HepG2 (cell line): ENCODE results near the gene FBXO24. TPM values are rescaled to one million over a fixed set of nuclear protein-coding genes. Genes with fewer than 3 reads are reported as not detected.

Experiments used
- AKAP8 ChIP-seq: sonication (generic); formaldehyde crosslinking; IDR thresholded peaks from 2 replicates; pipeline ENCODE4 v1.5.1; 2020; ENCODE audit warnings: mild to moderate bottlenecking, missing genetic modification reagents
- GLI4 ChIP-seq: sonication (generic); formaldehyde crosslinking; IDR thresholded peaks from 2 replicates; pipeline ENCODE4 v1.5.1; 2020; ENCODE audit warnings: missing genetic modification reagents, mild to moderate bottlenecking, moderate library complexity, borderline replicate concordance
- MED13 ChIP-seq: sonication (generic); formaldehyde crosslinking; IDR thresholded peaks from 2 replicates; pipeline ENCODE4 v1.5.0; 2020; ENCODE audit warnings: missing genetic modification reagents
- MIER3 ChIP-seq: IDR thresholded peaks from 2 replicates; pipeline ENCODE4 v1.6.1; 2016; ENCODE audit warnings: missing compliant biosample characterization, borderline replicate concordance
- MXI1 ChIP-seq: IDR thresholded peaks from 3 replicates; pipeline ENCODE4 v1.6.1; 2012; ENCODE audit warnings: low read depth, low read length, inconsistent platforms, borderline replicate concordance
- PRMT3 ChIP-seq: sonication (generic); formaldehyde crosslinking; IDR thresholded peaks from 2 replicates; pipeline ENCODE4 v1.8.1; 2022; ENCODE audit warnings: low read depth, mild to moderate bottlenecking, moderate library complexity, missing genetic modification reagents, borderline replicate concordance
- SRF ChIP-seq: IDR thresholded peaks from 2 replicates; pipeline ENCODE4 v1.6.1; 2011; ENCODE audit warnings: mild to moderate bottlenecking, low read depth, low read length, moderate library complexity
- ZNF660 ChIP-seq: sonication (generic); formaldehyde crosslinking; IDR thresholded peaks from 2 replicates; pipeline ENCODE4 v1.5.1; 2020; ENCODE audit warnings: mild to moderate bottlenecking, low read depth, missing genetic modification reagents, borderline replicate concordance
- polyA plus RNA-seq, 8 experiments: library from polyadenylated mRNA; depleted of rRNA in 3 of 8; stranded (reverse) in 7 of 8; unstranded in 1 of 8; fragments of >200 nt; fragmentation: Illumina TruSeq in 4 of 8; extraction: Trizol in 4 of 8; gene quantifications; 2 replicates each; pipeline versions ENCODE4 v1.2.1 to v1.2.3, GENCODE V29; 2011 to 2016; ENCODE audit warnings: low read depth in 4 of 8, missing spikeins in 1 of 8, mixed read lengths in 1 of 8; ENCODE audit not compliant: insufficient read depth in 1 of 8
- total RNA-seq, 5 experiments: library from RNA; depleted of rRNA; stranded (reverse); fragments of >200 nt; fragmentation: Illumina TruSeq; extraction: Trizol; gene quantifications; 2 replicates each; pipeline ENCODE4 v1.2.3, GENCODE V29; 2016; ENCODE audit warnings: low read depth in 1 of 5
- TF ChIP-seq, protein P1 (sequence below): sonication (generic); formaldehyde crosslinking; IDR thresholded peaks from 2 replicates; pipeline ENCODE4 v1.9.0; 2021; ENCODE audit warnings: missing genetic modification reagents, mild to moderate bottlenecking, borderline replicate concordance
- TF ChIP-seq, protein P2 (sequence below): sonication (generic); formaldehyde crosslinking; IDR thresholded peaks from 2 replicates; pipeline ENCODE4 v1.4.0; 2020; ENCODE audit warnings: missing genetic modification reagents, borderline replicate concordance
- TF ChIP-seq, protein P3 (sequence below): sonication (generic); formaldehyde crosslinking; IDR thresholded peaks from 2 replicates; pipeline ENCODE4 v1.8.0; 2022; ENCODE audit warnings: missing genetic modification reagents, mild to moderate bottlenecking, borderline replicate concordance
- TF ChIP-seq, protein P4 (sequence below): IDR thresholded peaks from 2 replicates; pipeline ENCODE4 v1.6.1; 2016
- TF ChIP-seq, protein P5 (sequence below): sonication (generic); formaldehyde crosslinking; IDR thresholded peaks from 2 replicates; pipeline ENCODE4 v1.4.0; 2020; ENCODE audit warnings: missing genetic modification reagents, mild to moderate bottlenecking, borderline replicate concordance
- TF ChIP-seq, protein P6 (sequence below), 2 experiments: sonication (generic) in 1 of 2; formaldehyde crosslinking in 1 of 2; IDR thresholded peaks; 2 replicates each; pipeline versions ENCODE4 v1.5.1 to v1.6.1; 2011 to 2020; ENCODE audit warnings: borderline replicate concordance in 1 of 2, low read depth in 1 of 2, low read length in 1 of 2, mild to moderate bottlenecking in 1 of 2, missing genetic modification reagents in 1 of 2, moderate library complexity in 1 of 2

The FBXO24 gene
- total and polyA plus RNA-seq, 2 of the 13 experiments (the other 11 are each of a cell fraction or from before 2014, with no cell fraction given), result 0.20 to 0.55 TPM

DNA sequence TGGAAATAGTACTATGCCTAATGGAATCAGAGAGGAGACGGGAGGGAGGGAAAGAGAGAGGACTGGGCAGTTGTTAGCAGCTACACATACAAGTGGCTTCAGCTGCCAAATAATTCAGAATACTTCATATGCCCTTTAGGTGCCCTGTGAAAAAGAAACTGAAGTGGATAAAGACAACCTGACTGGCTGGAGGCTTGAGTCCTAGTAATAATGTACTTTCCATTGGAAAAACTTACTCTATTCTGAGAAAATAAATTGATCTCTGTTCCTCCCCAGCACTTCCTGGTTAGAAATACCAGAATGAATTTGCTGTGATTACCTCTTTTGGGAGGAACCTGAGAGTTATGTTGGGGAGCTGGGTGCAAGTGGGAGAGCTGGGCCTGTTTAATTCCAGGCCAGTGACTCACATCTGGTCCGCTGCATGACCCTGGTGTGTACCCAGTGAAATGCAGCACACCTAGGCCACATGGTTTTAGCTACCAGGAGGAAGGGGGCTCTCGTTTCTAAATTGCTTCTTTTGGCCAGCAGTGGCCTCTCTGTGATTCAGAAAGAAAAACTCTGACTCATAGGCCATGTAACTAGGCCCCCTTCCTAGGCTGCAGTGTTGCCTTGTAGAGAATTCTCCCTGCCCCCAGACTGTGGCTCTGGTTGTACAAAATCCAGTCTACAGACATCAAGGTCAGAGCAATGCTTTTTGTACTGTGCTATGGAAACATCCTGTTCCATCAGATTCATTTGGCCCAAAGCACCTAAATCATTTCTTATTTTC lies 40.6 kb upstream of the FBXO24 start (continued):
- TF ChIP-seq, protein P1, sequence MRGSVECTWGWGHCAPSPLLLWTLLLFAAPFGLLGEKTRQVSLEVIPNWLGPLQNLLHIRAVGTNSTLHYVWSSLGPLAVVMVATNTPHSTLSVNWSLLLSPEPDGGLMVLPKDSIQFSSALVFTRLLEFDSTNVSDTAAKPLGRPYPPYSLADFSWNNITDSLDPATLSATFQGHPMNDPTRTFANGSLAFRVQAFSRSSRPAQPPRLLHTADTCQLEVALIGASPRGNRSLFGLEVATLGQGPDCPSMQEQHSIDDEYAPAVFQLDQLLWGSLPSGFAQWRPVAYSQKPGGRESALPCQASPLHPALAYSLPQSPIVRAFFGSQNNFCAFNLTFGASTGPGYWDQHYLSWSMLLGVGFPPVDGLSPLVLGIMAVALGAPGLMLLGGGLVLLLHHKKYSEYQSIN, result no peak
- TF ChIP-seq GLI4 (CRISPR knock-in tag), result no peak
- no peak for TF ChIP-seq PRMT3
- TF ChIP-seq, protein P2, sequence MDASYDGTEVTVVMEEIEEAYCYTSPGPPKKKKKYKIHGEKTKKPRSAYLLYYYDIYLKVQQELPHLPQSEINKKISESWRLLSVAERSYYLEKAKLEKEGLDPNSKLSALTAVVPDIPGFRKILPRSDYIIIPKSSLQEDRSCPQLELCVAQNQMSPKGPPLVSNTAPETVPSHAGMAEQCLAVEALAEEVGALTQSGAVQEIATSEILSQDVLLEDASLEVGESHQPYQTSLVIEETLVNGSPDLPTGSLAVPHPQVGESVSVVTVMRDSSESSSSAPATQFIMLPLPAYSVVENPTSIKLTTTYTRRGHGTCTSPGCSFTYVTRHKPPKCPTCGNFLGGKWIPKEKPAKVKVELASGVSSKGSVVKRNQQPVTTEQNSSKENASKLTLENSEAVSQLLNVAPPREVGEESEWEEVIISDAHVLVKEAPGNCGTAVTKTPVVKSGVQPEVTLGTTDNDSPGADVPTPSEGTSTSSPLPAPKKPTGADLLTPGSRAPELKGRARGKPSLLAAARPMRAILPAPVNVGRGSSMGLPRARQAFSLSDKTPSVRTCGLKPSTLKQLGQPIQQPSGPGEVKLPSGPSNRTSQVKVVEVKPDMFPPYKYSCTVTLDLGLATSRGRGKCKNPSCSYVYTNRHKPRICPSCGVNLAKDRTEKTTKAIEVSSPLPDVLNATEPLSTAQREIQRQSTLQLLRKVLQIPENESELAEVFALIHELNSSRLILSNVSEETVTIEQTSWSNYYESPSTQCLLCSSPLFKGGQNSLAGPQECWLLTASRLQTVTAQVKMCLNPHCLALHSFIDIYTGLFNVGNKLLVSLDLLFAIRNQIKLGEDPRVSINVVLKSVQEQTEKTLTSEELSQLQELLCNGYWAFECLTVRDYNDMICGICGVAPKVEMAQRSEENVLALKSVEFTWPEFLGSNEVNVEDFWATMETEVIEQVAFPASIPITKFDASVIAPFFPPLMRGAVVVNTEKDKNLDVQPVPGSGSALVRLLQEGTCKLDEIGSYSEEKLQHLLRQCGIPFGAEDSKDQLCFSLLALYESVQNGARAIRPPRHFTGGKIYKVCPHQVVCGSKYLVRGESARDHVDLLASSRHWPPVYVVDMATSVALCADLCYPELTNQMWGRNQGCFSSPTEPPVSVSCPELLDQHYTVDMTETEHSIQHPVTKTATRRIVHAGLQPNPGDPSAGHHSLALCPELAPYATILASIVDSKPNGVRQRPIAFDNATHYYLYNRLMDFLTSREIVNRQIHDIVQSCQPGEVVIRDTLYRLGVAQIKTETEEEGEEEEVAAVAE (CRISPR knock-in tag), result 0 out of 2 replicates have a peak, but pooled peaks have one; percentile 10
- TF ChIP-seq ZNF660 (CRISPR knock-in tag), result no peak
- TF ChIP-seq MIER3 (CRISPR knock-in tag), result peak; percentile 29; the same call in 1 of the 2 replicates
- TF ChIP-seq, protein P3, sequence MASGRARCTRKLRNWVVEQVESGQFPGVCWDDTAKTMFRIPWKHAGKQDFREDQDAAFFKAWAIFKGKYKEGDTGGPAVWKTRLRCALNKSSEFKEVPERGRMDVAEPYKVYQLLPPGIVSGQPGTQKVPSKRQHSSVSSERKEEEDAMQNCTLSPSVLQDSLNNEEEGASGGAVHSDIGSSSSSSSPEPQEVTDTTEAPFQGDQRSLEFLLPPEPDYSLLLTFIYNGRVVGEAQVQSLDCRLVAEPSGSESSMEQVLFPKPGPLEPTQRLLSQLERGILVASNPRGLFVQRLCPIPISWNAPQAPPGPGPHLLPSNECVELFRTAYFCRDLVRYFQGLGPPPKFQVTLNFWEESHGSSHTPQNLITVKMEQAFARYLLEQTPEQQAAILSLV (CRISPR knock-in tag), result no peak
- TF ChIP-seq, protein P4, sequence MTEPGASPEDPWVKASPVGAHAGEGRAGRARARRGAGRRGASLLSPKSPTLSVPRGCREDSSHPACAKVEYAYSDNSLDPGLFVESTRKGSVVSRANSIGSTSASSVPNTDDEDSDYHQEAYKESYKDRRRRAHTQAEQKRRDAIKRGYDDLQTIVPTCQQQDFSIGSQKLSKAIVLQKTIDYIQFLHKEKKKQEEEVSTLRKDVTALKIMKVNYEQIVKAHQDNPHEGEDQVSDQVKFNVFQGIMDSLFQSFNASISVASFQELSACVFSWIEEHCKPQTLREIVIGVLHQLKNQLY, result peak; percentile 97
- TF ChIP-seq, protein P5, sequence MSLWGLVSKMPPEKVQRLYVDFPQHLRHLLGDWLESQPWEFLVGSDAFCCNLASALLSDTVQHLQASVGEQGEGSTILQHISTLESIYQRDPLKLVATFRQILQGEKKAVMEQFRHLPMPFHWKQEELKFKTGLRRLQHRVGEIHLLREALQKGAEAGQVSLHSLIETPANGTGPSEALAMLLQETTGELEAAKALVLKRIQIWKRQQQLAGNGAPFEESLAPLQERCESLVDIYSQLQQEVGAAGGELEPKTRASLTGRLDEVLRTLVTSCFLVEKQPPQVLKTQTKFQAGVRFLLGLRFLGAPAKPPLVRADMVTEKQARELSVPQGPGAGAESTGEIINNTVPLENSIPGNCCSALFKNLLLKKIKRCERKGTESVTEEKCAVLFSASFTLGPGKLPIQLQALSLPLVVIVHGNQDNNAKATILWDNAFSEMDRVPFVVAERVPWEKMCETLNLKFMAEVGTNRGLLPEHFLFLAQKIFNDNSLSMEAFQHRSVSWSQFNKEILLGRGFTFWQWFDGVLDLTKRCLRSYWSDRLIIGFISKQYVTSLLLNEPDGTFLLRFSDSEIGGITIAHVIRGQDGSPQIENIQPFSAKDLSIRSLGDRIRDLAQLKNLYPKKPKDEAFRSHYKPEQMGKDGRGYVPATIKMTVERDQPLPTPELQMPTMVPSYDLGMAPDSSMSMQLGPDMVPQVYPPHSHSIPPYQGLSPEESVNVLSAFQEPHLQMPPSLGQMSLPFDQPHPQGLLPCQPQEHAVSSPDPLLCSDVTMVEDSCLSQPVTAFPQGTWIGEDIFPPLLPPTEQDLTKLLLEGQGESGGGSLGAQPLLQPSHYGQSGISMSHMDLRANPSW (CRISPR knock-in tag), result no peak
- peak; percentile 9; the same call in 1 of the 2 replicates for TF ChIP-seq SRF
- TF ChIP-seq, protein P6, sequence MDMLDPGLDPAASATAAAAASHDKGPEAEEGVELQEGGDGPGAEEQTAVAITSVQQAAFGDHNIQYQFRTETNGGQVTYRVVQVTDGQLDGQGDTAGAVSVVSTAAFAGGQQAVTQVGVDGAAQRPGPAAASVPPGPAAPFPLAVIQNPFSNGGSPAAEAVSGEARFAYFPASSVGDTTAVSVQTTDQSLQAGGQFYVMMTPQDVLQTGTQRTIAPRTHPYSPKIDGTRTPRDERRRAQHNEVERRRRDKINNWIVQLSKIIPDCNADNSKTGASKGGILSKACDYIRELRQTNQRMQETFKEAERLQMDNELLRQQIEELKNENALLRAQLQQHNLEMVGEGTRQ (IDR thresholded peaks at IDR 0.05; ENCODE audit: low read depth, low read length), result no peak
- TF ChIP-seq, protein P6 (CRISPR knock-in tag; IDR thresholded peaks at IDR 0.05; ENCODE audit: borderline replicate concordance), result no peak
- TF ChIP-seq MED13 (CRISPR knock-in tag), result no peak; the same call in 1 of the 2 replicates
- TF ChIP-seq MXI1, result peak; percentile 91; the same call in 2 of the 3 replicates
- 0 out of 2 replicates have a peak, but pooled peaks have one; percentile 9 for TF ChIP-seq AKAP8 (CRISPR knock-in tag)
